Measurements from ENCODE around the gene ID2.

Gene ID2, protein sequence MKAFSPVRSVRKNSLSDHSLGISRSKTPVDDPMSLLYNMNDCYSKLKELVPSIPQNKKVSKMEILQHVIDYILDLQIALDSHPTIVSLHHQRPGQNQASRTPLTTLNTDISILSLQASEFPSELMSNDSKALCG

DNA sequence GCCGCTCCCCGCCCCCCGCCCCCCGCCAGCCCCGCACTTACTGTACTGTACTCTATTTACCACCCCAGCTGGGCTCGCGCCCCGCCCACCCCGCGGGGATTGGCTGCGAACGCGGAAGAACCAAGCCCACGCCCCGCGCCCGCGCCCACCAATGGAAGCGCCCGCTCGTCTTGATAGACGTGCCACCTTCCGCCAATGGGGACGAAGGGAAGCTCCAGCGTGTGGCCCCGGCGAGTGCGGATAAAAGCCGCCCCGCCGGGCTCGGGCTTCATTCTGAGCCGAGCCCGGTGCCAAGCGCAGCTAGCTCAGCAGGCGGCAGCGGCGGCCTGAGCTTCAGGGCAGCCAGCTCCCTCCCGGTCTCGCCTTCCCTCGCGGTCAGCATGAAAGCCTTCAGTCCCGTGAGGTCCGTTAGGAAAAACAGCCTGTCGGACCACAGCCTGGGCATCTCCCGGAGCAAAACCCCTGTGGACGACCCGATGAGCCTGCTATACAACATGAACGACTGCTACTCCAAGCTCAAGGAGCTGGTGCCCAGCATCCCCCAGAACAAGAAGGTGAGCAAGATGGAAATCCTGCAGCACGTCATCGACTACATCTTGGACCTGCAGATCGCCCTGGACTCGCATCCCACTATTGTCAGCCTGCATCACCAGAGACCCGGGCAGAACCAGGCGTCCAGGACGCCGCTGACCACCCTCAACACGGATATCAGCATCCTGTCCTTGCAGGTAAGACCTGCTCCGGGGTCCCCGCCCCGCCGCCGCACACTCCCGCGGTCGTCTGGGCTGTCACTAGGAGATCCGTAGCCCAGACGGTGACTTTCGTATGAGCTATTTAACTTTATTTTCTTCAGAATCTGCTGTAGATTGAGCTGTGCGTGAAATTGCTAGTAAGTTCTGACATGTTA, at the start of gene ID2:
ID2 (plus strand) TSS at position 271 of the 907 bp plus-strand sequence; CDS start at position 381, 110 bp downstream.
- DNase-seq, result peak; percentile 99

DNA sequence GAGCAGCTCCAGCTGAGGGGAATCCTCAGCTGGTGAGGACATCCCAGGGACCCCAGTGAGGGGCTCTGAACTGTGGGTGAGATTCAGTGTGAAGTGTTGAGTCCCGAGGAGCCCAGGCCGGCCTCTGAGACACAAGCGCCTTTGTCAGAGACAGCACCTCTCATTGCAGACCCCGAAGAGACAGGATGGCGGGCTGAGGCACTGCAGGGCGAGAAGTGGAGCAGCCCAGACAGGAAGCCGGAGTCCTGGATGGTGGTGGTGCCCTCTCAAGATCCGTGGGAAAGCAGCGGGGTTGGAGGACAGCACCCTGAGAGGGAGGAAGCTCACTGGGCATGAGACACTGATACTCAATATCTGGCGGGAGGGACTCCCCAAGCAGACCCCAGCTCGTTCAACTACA, 49.1 kb upstream of the ID2 start:
- DNase-seq, result no peak

DNA sequence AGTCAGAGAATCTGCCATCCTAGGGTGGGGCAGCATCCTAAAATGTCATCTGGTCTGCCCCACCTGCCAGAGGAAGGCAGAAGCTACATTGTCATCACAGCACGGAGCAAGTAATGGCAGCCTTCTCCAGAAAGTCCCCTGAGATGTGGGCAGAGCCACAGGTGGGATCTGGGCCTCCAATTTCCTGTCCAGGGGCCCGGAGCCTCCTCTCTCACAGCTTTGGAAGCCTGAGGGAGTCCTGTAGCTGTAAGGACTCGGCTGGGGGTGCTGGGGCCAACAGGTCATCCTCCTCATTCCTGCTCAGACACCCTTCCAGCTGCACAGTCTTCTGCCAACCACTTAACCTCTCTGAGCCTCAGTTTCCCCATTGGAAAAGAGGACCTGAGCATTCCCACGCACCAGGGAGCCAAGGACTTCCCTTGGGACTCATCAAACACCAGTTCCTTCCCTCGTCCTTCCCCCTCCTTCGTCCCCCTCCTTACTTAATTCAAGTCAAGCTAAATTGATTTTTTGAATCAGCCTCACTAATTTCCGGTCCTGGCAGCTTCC, 48.6 kb upstream of the ID2 start:
- DNase-seq, result no peak

DNA sequence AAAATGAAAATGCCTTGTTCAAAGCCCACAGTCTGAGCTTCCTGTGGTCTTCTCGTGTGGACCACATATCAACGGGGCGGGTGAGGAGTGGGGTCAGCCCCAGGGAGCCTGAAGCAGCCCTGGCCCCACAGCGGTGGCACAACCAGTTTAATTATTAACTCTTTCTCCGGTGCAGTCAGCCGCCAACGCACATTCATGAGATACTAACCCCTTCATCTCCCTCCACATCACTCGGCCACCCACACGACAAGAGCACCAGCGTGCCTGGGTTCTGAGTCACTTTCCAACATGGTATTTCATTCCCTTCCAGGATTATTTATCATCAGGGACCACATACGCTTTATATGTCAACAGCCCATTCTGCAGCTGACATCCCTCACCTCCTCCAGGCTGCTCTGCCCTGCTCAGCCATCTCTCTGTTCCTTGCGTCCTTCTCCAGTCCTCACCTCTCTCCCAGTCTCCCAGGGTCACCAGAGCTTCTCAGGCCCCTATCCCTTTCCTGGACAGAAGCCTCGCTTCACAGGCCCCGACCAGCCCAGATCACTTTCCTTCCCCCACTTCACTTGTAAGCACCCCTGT, 48.0 kb upstream of the ID2 start:
- no peak for DNase-seq

DNA sequence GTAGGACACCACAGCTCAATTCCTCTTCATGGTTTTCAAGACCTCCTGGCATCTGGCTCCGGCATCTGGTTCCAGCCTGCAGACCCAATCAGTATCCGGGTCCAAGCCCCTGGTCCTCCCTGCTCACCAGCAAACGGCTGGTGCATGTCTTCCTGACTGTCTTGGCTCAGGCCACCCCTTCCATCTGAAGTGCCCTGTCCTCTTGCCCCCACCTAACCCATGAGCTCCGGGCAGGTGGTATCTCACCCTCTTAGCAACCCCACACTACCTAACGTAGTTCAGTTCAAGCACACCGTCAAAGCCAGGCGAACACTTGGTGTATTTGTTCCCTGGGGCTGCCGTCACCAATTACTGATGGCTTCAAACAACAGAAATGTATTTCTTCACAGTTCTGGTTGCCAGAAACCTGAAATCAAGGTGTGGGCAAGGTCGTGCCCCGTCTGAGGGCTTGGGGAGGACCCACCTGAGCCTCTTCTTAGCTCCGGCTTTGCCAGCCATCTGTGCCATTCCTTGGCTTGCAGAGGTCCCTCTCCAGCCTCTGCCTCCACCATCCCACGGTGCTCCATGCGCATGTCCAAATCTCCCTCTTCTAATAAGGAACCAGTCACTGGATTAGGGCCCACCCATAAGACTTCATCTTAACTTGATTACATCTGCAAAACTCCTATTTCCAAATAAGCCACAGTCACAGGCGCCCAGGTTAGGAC, 47.2 kb upstream of the ID2 start:
- no peak for DNase-seq

DNA sequence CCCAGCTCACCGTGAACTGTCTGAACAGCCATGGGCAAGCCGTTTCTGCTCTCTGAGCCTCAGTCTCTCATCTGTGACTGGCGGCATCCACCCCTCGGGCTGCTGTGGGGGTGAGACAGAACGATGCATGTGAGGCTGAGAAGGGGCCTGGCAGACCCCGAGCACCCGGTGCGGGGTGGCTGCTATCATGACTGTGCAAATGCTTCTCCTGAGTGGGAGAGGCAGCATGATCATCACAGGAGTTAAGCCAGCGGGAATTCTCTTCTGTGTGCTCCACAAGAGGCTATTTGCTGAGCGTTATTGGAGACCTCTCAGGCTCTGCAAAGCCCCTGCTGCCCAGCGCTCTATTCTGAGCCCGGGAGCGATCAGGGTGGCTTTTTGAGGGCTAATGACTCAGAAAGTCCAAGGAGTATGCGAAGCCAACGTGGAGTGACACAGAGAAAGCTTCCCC, 45.8 kb upstream of the ID2 start:
- DNase-seq, result no peak

DNA sequence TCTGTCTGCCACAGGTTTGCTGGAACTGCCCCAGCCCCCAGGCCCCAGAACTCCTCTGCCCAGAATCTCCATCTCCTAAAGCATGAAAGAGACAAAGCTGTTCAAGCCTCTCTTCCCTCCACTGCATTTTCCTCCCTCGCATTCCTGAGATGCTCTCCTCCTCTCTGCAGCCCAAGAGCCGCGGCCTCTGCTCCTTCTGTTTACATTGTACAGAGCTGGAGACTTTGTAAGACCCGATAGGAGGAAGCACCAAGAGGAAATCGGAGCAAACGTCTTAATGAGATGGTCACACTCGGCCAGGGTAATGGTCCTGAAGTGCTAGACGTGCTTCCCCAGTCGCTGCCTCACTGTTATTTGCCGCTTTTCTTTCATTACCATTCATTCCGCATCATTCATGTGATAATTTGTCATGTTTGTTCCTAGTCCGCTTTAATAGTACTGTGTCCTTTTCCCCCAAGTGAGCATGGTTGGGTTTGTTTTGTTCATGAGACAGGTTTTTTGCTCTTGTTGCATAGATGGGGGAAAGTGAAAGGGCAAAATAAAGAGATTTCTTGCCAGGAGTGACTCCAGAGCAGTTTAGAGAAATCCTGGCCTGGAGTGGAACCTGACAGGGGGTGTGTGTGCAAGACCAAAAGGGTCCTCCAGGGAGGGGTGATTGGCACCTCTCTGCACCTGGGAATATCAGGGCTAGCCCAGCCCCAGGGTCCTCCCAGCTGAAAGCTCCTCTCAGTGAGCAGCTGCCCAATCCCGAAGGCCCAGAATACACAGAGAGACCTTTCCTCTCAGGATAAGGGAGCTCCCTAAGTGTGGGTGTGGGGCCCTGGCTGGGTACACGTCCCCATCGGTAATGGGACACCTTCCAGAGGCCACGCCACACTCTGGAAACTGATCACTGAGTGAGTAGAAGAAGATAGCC, 44.9 kb upstream of the ID2 start:
- no peak for DNase-seq

DNA sequence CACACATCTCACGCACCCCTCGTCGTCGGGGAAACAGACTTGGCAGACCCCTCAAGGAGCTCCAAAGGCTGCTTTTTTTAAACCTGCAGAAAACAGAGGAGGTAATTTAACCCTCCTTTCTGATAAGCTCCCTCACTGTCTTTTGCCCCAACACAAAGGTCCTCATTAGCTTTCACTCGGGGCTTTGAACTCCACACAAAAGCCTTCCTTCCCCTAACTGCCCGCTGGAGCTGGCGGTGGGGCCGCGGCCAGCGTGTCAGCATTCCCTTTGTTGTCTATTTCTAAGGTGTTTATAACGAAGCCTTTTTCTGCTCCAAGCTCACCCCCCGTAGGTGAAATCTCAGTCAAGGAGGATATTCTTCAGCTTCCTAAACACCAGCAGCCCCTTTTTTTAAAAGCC, 43.5 kb upstream of the ID2 start:
- no peak for DNase-seq

DNA sequence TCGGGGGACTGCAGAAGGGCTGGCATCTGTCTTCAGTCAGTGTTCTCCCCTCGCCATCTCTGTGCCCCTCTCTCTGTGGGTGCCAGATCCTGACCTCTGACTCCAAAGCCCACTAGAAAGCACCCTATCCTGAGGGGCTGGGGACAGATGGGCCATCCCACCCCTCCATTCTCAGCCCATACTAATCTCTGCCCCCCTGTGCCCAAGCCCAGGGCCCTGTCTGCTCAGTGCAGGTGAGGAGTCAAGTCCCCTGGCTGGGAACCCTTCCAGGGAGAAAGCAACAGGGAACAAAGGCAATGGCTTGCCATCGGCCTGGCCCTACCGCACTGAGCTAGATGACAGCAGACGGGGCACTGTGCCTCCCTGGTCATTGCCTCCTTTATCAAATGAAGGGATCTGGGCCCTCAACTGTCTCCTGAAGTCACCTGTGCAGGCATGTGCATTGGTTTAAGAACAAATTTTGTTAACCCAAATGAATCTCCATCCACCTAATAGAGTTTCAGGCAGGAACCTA, 42.7 kb upstream of the ID2 start:
- DNase-seq, result no peak

DNA sequence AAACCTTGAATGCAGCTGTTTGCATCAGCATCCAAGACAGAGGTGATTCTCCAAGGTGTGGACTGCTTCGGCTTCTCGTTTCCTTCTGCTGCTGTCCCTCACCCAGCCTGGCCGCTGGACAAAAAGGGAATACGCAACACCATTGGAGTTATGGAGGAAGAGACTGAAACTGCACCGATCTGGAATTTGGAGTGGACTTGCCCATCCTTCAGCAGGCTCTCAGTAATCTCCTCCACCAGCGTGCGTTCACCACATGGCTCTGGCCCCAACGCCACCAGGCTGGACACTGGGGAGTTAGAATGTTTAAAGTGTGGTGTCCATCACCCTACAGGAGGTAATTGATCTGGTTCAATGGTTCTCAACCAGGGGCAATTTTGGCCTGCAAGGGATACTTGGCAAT, 41.4 kb upstream of the ID2 start:
- DNase-seq, result no peak

DNA sequence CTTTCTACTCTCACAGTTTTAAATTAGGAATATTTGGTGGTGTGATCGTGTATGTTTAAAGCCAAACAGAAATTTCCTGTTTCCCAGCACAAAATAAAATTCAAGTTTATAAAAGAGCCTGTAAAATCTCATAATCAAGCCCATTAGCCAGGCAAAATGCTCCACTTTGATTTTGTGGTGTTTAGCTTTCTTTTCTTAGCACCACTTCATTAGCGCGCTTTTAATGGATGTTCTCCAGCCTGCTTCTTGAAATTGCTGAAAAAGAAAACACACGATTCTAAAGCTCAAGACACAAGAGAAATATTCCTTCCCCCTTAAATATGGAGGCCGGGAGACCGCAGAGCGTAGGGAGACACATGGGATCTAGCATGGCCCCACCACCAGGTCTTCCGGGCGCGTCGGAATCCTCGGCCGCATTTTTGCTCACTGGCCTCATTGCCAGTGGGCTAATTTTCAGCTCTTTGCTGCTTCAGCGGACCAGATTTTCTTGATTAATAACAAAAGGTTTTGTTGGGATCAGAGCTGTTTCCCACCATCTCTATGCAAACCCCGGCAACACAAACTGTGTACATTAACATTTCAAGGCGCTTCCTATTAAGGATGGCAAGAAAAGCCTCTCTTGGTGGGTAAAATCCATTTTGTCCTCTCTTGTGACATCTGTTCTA, 40.4 kb upstream of the ID2 start:
- DNase-seq, result no peak

DNA sequence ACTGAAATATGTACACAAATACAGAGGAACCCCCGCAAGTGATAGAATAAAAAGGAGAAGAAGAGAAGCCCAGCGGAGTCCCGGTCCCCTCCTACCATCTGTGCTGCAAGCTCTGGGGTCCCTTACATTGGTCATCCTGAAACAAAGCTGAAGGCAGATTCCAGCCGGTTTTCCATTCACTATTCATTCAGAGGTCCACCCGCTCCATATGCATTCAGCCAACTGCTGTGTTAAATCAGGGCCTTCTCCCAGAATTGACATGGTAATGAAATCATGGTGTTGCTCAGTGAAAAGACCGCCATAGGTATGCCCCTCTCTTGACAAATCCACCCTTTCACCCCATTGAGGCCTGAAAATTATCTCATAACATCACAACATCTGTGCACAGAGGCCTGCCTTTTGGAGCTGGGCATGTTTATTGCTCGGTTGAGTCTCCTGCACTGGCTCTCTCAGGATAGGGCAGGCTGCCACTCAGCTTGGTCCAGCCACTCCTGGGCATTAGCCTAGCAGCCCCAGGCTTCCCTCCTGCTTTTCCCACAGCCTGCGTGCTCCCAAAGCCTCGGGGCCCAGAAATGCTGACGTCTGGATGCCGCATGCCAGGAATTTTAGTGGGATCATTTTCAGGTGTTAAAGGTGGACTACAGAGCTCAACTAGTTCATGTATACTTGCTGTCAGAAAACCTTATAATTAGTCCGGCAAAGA, 39.3 kb upstream of the ID2 start:
- DNase-seq, result no peak

DNA sequence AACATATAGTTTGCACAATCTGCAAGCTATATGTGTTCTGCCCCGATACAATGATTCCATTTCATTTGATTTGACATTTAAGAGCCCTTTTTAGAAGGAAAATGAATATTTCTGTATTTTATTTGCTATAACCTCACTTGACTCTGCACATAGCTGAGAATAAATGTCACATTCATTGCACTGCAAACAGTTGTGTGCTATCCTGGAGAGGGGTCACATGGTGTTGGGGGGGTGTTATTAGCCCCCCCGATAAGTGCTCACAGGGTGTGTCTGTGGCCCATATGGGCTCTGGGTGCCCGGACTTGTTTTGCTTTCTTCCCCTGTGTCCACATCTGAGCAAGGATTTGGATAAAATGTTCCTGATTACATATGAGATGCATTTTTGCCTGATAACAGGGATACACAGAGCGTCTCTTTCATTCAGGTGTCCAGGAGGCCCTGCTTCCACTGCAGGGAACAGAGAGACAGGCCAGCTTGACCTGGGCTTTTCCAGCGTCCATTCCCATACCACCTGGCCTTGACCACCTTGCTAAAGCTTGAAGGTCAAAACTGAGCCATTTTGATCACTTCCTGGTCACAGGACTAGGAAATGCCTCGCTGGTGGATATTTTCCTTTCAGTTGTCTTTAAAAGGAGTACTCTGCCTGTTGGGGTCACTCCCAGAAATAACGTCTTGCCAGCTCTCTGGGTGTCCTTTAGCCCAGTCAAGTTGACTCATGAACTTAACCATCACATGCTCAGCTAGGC, 38.4 kb upstream of the ID2 start:
- DNase-seq, result no peak

DNA sequence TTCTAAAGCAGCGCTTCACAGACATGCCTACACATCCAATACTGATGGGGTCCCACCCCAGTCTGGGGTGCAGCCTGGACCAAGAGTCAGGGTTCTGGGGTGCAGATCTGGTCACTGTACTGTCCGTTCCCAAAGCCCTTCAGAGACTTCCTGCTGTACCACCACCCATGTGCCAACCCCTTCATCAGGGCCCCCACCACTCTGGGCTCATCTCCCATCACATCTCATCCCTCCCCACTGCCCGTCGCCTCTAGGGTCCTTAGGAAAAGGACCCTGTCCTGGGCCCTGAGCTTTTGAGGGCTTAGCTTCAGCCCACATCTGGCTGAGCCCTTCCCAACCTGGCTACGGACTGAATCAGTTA, 37.9 kb upstream of the ID2 start:
- no peak for DNase-seq

DNA sequence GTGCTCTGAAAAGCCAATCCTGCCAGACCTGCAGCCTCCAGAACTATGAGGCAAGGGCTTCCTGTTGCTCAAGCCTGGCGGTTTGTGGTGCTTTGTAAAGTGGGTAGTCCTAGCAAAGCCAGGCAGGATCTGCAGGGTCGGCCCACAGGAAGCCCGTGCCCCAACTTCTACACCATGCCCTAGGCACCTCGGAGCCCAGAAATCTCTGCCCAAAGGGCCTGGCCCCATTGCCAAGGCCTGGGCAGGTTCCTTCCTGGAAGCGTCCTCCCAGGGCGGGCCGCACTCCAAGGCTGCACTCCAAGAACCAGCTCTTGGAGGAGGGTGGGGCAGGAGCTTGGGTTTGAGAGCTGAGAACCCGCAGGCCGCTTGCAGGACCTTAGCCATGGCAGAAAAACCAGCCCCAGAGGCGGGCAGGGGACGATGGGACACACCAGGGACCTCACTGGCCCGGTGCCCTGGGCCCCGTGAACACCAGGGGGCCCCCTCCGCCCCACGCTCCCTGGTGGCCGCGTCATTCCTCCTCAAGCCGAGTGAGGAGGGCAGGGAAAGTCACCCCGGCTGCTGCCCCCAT, 37.2 kb upstream of the ID2 start:
- no peak for DNase-seq

DNA sequence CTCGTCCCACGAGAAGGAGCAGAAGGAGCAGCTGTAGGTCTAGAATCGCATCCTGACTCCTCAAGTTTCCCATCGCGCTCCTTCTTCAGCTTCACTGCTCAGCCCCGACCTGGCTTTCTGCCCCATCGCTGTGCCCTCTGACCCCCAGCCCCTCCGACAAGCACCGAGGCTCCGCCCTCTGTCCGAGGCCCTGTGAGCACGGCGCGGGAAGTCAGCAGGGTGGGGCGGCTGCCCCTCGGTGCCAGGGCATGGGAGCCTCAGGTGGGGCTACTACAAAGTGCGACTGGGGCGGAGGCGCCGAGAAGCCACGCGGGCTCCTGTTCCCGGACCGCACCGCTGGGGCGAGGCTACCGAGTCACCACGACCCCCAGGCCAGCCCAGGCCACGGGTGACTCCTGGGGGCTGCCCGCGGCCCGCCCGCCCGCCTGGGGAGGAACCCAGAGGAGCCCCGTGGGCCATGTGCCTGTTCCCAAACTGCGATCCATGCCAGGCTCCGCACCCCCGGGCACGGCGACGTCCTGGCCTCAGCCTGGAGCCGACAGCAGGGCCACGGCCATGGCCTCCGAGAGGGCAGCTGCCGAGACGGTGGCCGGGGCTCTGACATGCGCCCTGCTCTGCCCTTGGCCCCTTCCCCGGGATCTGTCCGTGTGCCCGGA, 36.6 kb upstream of the ID2 start:
- no peak for DNase-seq

DNA sequence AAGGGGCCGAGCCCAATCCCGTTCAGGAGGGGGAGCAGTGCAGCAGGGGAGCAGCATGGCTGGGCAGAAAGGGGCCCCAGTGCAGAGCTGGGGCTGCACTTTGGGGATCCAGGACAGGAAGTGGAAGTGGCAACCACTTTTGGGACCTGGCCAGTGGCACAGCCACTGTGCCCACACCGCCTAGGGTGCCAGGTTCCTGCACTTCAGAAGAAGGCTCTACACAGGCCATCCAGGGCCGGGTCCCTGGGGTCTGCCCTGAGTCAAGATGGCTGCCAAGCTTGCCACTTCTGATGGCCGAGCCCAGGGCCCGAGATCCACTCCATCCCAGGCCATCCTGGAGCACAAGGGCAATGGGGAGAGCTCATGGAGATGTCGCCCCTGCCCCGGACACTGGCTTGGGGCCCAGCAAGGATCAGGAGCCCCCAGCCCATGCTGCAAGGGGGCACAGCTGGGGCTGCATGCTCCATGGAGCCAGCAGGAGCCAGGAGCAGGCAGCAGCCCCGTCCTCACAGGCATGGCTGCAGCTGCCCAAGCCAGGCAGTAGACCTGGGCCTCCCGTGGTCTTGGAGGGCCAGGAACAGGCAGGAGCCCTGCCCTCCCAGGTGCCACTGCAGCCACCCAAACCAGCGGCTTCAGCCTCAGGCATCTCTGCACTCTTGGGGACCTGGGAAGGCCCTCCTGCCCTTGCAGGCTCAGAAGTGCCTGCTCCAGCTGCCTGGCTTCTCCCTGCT, 35.0 kb upstream of the ID2 start:
- DNase-seq, result no peak

DNA sequence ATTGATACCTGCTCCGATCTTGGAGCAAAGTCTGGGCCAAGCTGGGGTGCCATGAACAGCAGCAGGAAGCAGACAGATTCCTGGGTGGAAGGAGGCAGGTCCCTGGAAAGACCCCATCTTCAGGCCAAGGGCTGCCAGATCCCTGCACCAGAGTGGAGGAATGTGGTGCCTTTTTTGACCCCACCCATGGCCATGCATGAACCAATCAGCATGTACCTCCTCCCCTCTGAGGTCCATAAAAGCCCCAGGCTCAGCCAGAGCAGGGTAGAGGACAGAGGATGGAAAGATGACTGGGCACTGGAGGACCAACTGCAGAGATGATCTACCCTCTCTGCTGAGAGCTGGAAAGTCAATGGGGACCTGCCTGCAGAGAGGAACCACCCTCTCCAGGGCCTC, 34.4 kb upstream of the ID2 start:
- no peak for DNase-seq
